NCI-H1105 (cell line): ENCODE measurements around the gene GOLGA8O.
"Not testable (repeated sequence)": the region's sequence is repeated elsewhere in the genome, so short reads cannot be mapped to it uniquely, and the experiment has no call there.

Experiments used
- DNase-seq: peaks from one replicate; lab custom pipeline; 2025; lab: John Stamatoyannopoulos, UW

The GOLGA8O gene, protein sequence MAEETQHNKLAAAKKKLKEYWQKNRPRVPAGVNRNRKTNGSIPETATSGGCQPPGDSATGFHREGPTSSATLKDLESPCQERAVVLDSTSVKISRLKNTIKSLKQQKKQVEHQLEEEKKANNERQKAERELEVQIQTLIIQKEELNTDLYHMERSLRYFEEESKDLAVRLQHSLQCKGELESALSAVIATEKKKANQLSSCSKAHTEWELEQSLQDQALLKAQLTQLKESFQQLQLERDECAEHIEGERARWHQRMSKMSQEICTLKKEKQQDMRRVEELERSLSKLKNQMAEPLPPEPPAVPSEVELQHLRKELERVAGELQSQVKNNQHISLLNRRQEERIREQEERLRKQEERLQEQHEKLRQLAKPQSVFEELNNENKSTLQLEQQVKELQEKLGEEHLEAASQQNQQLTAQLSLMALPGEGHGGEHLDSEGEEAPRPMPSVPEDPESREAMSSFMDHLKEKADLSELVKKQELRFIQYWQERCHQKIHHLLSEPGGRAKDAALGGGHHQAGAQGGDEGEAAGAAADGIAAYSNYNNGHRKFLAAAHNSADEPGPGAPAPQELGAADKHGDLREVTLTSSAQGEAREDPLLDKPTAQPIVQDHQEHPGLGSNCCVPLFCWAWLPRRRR

DNA sequence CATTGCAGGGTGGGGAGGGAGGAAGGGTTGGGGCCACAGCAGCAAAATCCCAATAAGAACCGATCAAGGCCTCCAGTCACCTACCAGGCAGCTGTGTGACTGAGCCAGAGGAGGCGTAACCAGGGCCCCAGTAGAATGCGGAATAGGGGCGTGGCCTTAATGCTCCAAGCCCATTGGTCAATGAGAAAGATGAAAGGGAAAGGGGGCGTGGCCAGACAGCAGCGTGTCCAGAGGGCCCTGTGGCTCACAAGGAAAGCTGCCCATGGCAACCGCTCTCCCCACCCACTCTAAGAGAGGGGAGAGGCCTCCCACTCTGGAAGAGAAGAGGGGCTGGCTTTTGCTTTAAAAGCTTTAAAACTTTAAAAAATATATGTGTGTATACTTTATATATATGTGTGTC is at the start of gene GOLGA8O:
Gene GOLGA8O, minus strand, starts transcription at position 101 of the 400 bp plus-strand sequence. Its CDS starts 98 bp downstream, at position 3.
- not testable (repeated sequence) for DNase-seq

DNA sequence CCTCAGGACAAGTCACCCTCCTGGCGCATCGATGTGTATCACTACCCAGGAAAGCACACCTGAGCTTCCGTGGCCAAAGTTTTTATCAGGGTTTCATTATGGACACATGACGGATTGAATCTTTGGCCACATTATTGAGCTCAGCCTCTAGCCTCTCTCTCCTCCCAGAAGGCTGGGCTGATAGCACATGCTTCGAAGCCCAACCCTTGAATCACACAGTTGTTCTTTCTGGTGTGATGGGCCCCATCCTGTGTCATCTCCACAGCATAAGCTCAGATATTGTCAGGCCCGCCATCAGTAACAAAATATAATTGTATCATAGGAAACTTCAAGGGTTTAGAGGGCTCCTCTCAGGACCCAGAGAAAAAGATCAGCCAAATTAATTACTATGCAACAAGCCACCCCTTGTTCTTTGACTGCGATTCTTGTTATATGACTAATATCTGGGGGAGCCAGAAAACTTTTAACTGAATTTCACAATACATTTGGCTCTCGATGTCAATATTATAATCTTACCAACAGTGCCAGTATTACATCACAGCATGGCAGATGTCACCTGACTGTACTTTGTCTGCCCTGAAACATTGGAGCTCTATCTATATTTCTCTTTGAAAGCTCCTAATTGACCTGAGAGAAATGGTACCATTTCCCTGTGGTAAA is 48.8 kb upstream of the GOLGA8O start:
- not testable (repeated sequence) for DNase-seq

DNA sequence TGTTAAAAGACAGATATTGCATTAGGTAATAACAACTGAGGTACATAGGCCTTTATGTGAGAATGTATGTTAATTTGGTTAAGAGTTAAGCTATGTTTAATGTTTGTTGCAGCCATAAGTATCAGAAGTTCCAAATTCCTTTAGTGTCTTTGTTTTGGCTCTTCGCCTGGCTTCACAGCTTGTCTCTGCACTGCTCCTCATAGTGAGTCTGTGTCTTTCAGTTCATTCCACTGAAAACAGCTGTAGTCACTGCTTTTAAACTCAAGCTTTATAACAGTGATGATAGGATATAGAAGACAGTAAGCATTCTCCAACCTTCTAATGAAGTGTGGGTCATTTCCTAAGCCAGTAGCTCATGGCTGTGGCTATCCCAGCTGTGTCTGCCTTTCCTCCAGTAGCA is 47.5 kb upstream of the GOLGA8O start:
- not testable (repeated sequence) for DNase-seq

DNA sequence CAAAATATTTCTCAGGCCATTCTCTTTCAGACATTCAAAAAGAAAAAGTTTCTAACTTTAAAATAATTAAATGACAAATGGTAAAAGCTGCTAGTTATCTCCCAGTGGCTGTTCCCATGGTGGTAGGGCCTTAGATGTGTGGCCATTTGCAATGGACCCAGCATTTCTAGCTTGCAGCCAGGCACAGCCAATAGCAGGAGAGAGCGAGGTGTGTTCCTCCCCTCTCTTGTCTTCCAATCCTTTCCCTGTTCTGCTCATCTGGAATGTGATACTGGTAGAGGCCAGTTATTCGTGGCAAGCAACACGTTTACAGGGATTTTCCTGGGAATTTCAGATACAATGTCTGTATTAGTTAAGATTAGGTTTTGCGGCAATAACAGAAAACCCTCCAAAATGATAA is 37.3 kb upstream of the GOLGA8O start:
- DNase-seq = not testable (repeated sequence)

DNA sequence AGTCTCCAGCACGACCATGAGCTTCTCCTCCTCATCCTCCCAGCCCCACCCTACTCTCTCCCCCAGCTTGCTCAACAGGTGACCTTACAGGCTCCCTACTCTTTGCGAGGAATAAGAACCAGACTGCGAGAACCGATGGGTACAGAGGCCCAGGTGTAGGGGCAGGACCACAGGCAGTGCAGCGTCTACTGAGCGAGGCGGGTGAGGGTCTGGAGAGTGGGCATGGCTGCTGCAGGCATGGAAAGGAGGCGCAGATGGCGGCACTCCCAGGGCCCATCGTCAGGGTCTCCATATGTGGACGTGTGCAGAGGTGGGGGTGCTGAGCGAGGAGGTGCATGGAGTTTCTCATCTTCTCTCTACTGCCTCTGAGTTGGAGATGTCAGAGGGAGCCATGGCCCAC is 31.0 kb upstream of the GOLGA8O start:
- not testable (repeated sequence) for DNase-seq

DNA sequence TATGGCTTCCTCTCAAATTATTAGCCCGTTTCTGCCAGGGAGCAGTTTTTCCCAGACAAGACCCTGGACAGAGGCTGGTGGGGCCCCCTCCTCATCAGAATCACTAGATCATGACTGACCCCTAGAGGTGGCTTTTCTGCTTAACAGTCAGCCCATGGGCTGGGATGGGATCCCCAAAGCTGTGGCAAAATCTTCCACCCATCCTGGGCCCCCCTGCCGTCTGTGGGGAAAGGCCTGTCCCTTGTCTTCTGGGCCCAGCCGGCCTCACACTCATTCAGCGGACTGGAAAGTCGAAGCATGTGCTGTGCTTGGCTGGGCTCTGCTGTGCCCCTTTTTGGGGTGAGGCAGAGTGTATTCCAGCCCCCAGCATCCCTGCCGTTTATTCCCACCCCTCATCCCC is 27.9 kb upstream of the GOLGA8O start:
- DNase-seq = not testable (repeated sequence)

DNA sequence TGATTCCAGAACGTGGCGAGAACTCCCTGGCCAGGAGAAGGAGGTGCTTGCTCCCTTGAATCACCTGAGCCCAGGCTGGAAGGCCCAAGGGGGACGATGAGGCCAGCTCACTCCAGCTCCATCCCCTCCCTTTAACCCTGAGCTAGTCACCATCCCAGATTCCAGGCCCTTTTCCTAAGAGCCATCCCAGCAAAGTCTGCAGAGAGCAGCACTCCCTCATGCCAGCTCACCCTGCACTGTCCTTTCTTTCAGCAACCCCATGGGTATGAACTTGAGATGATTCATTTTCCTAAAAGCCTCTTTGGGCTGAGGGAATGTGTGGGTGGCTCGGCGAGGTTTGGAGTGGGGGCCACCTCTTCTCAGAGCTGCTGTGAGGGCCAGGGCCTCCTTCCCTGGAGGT is 26.2 kb upstream of the GOLGA8O start:
- DNase-seq = not testable (repeated sequence)

DNA sequence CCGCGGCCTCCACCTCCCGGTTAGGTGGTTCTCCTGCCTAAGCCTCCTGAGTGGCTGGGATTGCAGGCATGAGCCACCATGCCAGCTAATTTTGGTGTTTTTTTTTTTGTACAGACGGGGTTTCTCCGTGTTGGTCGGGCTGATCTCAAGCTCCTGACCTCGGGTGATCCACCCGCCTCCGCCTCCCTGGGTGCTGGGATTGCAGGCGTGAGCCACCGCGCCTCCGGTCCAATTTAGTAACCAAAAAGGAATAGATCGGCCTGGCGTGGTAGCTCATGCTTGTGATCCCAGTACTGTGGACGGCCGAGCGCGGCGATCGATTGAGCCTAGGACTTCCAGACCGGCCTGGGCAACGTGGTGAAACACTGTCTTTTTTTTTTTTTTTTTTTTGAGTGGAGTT is 12.6 kb upstream of the GOLGA8O start:
- DNase-seq = not testable (repeated sequence)

DNA sequence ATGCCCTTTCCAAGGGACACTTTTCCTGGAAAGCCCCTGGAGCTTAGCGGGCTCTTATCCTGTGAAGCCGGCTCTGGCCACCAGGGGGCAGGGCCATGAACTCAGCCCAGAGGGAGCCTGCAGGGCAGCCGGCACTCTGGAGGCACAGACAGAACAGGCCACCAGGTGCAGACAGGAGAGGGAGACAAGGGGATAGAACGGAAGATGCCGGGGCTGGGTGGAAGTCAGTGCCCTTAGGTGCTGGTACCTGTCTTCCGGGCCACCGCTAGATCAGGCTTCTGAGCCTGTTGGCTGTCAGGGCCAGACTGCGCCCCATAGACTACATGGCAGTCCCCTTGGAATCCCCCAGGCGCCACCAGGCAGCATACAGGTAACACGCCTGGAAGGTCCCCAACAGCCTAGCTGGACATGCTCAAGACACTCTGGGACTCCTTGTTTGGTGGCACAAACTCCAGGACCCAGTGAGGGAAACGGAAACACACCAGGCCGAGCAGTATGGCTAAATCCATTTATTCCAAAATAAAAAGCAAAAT is 14.9 kb downstream of the GOLGA8O start:
- DNase-seq = not testable (repeated sequence)

DNA sequence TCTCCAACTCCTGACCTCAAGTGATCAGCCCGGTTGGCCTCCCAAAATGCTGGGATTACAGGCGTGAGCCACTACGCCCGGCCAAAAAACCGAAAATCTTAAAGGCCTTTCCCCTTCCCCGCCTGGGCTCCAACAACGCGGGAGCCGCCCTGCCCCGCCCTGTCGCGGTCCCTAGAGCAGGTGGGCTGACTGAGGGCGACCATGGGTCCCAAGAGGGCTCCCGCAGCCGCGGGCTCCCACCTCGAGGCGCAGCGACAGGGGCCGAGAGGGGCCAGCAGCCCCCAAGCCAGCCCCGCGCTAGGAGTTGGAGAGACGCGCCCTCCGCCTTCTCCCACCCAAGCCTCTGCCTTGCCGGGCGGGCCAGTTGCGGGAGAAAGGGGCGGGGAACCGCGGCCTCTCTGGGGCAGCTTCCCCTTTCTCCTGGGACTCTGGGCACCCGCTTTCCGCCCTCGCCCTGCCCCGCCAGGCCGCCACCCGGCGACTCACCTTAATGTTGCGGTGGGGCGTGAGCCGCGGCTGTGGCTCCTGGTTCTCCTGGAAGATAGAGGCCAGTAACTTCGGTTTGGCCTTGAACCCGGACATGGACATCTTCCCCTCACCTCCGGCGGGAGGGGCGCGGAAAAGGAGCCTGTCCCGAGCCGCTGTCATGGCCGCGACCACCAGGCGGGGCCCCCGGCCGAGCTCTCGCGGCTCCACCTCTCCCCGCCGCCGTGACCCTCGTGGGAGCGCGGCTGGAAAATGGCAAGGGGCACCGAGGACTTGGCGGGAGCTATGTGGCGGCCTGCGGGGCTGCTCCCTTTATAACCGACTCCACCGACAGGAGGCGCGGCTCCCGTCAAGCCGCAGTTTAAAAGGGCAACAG is 21.1 kb downstream of the GOLGA8O start:
- not testable (repeated sequence) for DNase-seq

DNA sequence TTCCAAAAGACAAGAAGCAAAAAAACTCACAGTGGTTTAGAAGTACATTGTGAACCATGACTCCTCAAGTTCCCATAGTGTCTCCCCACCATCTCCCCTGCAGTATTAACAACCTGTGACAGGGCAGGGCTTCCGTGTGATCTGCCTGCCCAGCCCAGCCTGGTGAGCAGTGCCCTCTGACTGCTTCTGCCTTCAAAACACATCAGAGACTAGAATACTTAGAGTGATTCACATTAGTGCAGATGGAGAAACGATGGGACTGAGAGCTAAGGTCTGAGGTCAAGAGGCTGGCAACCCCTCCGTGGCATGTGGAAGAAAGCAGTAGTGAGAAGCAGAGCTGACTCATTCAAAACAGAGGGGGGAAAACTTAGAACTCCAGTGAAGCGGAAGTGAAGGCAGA is 27.8 kb downstream of the GOLGA8O start:
- DNase-seq = not testable (repeated sequence)

DNA sequence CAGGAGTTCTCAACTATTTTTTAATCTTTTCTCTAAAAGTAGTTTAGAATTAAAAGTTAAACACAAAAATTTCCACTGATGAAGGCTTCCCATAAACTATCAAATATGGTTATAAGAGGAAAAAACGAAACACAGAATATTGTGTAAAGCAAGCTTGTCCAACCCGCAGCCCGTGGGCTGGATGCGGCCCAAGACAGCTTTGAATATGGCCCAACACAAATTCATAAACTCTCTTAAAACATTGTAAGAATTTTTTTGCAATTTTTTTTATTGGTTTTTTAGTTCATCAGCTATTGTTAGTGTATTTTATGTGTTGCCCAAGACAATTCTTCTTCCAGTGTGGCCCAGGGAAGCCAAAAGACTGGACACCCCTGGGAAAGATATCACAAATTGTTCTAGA is 28.9 kb downstream of the GOLGA8O start:
- DNase-seq = not testable (repeated sequence)

DNA sequence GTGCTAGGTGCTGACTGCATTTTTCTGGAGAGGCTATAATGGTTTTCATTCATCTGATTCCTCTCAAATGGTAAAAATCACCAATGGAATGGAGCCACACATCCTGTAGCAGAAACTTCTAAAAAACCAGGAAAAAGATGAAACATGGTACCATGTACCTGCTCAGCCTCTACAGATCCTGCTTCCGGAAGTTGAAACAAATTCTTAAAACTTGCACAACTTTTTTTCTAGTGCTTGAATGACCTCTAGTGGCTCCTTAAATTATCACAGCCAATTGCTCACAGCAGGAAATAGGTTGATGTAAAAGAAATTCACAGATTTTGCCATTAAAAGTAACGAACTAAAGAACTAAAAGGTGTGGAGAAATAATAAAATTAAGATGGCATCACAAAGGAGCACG is 47.5 kb downstream of the GOLGA8O start:
- not testable (repeated sequence) for DNase-seq

DNA sequence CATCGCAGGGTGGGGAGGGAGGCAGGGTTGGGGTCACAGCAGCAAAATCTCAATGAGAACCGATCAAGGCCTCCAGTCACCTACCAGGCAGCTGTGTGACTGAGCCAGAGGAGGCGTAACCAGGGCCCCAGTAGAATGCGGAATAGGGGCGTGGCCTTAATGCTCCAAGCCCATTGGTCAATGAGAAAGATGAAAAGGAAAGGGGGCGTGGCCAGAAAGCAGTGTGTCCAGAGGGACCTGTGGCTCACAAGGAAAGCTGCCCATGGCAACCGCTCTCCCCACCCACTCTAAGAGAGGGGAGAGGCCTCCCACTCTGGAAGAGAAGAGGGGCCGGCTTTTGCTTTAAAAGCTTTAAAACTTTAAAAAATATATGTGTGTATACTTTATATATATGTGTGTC is 52.2 kb downstream of the GOLGA8O start, which contains the start of gene GOLGA8K:
Gene GOLGA8K, minus strand, starts transcription at position 101 of the 400 bp plus-strand sequence. Its CDS starts 98 bp downstream, at position 3.
- not testable (repeated sequence) for DNase-seq

DNA sequence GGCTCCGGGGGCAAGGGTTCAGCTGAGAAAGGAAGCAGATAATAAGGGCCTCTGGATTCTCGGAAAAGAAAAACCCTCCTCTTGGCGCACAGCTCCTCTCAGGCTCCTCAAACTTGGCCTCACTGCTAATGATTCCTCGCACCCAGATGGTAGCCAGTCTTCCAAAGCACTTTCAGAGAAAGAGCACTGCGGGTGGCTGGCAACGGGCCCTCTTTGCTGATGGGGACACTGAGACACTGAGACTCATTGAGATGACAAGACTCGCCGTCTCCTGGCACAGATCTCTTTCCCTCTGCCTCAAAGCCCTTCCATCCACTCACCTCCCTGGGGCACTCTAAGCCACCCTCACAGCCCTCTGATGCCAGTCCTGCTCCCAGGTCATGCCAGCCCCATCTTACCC is 58.9 kb downstream of the GOLGA8O start:
- not testable (repeated sequence) for DNase-seq
